HUDEP-2 (cell line): ENCODE measurements around the gene SMC3.
A peak's percentile ranks its signal among the peaks of the same experiment; 100 is the strongest.
"Not testable (repeated sequence)": the region's sequence is repeated elsewhere in the genome, so short reads cannot be mapped to it uniquely, and the experiment has no call there.

ENCODE experiments used
- DNase-seq, 76 experiments: peaks; one replicate each; lab custom pipeline; 2025; ENCODE audit not compliant: unreplicated experiment in 76 of 76; lab: John Stamatoyannopoulos, UW

SMC3 gene

DNA sequence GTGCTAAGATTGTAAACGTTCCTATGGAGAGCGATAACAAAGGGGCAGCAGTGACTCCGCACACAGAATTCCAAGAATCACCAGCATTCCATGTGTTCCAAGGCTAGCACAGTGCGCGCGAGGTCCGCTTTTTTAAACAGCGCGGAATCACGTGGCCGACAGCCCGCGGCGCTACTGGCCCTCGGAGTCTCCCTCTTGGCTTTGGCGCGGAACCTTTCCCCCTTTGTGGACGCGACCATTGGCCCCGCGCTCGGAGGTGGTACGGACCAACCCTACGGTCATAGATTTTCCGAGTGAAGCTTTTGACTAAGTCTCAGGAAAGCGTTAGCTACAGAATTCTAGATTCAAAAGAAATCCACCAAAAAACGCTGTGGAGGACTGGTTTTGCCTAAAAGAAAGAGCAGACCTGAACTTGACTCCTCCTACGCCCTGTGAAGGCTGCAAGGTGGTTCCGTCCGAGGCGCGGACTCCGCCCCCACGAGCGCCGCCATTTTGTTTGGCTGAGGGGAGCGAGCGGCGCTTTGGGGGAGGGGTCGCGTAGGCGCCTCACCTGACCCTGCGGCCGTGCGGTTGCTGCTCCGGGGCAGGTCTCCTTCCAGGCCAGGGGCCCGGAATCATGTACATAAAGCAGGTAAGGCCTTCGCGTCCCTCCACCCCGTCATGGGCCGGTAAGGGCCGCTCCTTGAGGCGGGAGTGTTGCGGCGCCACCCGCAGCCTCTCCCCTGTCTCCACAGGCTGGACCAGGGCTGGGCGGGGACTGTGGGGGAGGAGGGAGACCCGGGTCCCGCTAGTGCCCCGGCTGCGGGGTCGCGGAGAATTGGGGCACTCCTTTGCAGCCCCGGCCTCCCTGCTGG lies at the start of gene SMC3:
Gene SMC3 (plus strand): TSS at position 495 of the 854 bp plus-strand sequence. CDS start 122 bp downstream, at position 617.
- DNase-seq, result peak; percentile 9 to 97 (median 86)

GRCh38 chr10:110522365-110522988 lies 45.0 kb upstream of the SMC3 start:
- peak in 4 of 76 experiments; percentile 11 to 26 (median 20) for DNase-seq

GRCh38 chr10:110523736-110524135 lies 43.8 kb upstream of the SMC3 start:
- no peak for DNase-seq

DNA sequence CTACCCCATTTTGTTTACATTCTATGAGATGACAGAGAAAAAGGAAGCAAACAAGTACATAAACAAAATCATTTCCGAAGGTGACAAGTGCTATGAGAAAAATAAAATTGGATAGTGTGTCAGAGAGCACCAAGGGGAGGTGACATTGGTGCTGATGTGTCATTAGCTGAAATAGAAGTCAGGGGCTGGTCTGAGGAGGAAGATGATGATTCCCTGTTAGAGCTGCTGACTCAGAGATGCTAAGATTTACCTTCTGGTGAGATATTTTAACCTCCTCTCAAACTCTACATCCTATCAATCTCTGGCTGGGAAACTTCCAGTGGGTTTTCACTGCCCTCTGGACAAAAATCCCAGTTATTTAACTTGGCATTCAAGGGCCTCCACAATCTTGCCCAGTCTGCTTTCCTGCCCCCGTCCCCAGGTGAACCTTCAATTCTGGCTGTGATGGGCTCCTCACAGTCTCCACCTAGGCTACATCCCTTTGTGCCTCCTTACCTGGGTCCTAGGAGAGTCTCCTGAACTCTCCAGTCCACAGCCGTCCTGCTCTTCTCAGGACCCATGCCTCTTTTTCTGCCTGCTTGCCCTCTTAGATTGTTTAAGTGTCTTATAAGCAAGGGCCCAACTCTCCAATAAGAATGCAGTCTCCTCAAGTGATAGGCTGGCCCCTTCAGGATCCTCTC lies 43.2 kb upstream of the SMC3 start:
- no peak for DNase-seq

DNA sequence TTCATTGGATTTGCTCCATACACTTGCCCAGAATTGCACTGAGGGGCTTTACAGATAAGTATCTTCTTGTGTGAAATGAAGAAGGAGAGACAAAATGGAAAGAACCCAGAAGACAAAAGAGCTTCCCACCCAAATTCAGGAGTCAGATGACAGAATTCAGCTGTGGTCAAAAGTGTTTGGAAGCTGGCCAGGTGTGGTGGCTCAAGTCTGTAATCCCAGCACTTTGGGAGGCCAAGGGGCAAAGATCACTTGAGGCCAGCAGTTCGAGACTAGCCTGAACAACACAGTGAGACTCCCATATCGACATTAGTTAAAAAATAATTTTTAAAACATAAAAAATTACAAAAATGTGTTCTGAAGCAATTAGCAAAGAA lies 42.6 kb upstream of the SMC3 start:
- no peak for DNase-seq

GRCh38 chr10:110525349-110526260 lies 41.9 kb upstream of the SMC3 start:
- no peak for DNase-seq

DNA sequence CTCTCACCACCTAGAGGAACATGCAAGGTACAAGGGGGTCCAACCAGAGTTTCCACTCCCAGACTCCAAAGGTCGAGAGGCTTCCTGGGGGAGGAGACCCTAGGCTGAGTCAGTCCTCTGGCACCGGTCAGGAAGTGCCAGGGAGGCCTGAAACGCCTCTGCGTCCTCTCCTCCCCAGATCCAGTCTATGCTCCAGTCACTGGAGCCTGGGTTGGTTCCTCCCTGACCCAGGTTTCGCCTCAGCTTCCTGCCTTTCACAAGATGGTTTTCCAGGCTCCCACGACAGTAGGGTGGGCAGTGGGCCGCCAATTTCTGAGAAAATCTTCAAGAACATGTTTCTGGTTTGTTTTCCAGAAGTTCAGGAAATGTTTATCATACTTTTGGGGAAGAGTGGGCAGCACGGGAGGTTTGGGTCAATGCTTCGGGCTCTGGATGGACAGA lies 39.7 kb upstream of the SMC3 start:
- no peak for DNase-seq

- no peak for DNase-seq
Measured at GRCh38 chr10:110528224-110528996, 39.1 kb upstream of the SMC3 start.

- DNase-seq, result not testable (repeated sequence)
Measured at GRCh38 chr10:110528997-110529524, 38.4 kb upstream of the SMC3 start.

- no peak for DNase-seq
Measured at GRCh38 chr10:110529596-110530011, 37.9 kb upstream of the SMC3 start.

DNA sequence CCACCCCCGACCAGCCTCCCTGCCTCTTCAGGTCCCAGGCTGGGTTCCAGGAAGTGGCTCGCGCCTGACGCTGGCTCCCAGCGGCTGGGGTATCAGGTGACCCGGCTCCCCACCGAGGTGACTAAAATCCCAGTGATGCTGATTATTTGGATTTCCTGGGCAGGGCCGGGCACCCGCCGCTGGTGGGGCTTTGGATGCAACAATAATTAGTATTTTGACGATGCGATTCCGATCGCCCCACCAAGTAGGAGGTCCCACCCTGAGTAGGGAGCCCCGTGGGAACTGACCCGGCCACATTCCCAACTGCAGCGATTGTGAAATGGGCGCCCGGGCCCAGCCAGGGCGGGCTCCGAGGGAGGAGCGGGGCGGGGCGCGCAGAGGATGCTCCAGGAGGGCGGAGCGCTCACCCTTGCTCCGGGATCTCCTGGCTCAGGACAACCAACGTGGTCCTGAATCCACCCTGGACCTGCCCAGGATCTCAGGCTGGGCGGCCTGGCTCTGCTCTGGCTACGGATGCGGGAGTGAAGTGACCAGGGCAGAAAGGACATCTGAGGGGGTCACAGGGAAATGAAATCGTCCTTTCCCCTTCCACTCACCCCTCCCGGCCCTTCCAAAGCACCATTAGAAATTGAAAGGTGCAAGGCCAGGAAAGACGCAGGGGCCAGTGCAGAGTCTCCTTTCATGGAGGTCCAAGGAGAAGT lies 37.2 kb upstream of the SMC3 start:
- DNase-seq, result no peak

DNA sequence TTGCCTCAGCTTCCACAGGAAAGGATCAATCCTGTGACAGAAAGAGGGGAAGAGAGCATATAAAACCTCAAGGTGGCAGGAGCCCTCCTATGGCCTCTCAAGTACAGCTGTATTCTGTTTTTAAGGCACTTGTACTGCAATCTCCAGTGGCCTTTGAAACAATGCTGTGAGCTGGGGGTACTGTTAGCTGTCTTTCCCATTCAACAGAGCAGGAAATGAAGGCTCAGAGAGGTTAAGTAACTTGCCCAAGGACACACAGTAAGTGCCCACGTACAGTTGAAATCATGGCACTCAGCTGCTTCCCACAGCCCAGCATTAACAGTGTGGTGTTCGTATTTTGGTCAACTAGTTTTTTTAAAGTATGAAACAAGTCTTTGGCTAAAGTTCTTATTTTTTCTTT lies 35.8 kb upstream of the SMC3 start:
- no peak for DNase-seq

DNA sequence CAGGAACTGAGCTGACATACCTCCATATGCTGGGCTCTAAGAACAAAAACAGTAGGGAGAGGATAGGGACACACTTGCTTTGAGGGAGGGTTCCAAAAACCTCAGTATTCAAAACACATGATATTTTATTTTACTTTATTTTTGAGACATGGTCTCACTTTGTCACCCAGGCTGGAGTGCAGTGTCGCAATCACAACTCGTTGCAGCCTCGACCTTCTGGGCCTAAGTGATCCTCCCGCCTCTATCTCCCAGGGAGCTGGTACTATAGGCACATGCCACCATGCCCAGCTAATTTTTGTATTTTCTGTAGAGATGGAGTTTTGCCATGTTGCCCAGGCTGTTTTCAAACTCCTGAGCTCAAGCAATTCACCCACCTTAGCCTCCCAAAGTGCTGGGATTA lies 34.9 kb upstream of the SMC3 start:
- not testable (repeated sequence) for DNase-seq

DNA sequence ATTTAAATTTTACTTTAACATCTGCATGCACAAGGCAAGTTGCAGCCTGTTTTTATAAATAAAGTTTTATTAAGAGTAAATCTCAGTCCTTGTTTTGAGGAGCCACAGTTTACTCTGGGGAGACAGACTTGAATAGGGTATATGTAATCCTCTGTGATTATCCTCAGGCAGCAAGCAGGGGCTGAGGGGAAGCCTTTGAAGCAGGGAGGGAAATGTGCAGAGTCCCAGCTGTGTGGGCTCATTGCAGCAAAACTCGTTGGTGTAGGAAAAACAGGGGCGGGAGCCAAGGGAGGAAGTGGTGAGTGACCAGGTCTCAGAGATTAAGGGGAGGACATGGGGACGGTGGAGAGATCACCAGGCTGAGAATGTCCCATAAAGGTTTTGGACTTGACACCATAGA lies 34.3 kb upstream of the SMC3 start:
- peak in 1 of 76 experiments; percentile 8 for DNase-seq

- no peak for DNase-seq
Measured at GRCh38 chr10:110534571-110534970, 32.9 kb upstream of the SMC3 start.

GRCh38 chr10:110535958-110536891 lies 31.3 kb upstream of the SMC3 start:
- DNase-seq, result peak in 5 of 76 experiments; percentile 10 to 43 (median 22)

DNA sequence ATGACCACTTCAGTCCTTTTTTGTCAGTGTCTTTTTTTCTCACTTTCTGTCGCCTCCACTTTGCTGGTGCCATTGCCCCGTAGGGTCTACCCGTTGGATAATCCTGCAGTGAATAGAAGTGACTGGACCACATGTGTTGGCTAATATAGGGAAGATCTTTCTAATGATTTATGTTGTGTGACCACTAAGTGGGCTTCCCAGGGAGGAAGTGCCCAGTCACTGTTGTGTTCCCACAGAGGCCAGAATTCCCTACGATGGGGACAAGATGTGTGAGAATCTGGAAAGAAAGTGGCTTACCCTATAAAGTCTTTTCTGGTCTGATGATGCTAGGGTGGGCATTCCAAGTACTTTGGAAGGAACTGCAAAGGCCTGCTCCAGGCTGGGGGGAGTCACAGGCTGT lies 28.4 kb upstream of the SMC3 start:
- no peak for DNase-seq

DNA sequence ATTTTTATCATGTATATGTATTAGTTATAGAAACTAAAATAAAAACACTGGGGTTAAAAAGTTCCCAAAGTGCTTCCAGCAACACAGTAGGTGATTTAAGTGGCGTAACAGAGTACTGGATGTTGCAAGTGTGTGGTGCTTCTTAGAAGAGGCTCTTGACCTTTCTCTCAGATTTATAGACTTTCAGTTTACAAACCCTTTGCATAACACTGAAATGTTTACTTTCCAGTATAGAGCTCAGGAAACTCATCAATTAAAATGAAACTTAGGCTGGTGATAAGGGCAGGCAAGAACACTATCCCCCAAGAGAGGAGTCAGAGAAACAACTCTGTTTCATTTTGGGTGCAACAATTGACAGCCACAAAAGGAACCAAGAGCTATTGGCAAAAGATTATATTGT lies 27.5 kb upstream of the SMC3 start:
- DNase-seq, result no peak
